HG03469 (cell line): ENCODE data around the gene FOCAD.
A peak's percentile ranks its signal among the peaks of the same experiment; 100 is the strongest.

ENCODE experiments used
- ATAC-seq: cut with Tn5 transposase; IDR thresholded peaks from one replicate; pipeline ENCODE4 v1.9.1; 2021; ENCODE audit warnings: mild to moderate bottlenecking, moderate library complexity, moderate number of reproducible peaks; ENCODE audit not compliant: unreplicated experiment

Gene FOCAD

GRCh38 chr9:20997503-20998076, 313.5 kb downstream of the FOCAD start:
- peak; percentile 65 for ATAC-seq

- no peak for ATAC-seq
These were observed 317.5 kb downstream of the FOCAD start for GRCh38 chr9:21001581-21001980.

- no peak for ATAC-seq
These were observed 318.0 kb downstream of the FOCAD start for GRCh38 chr9:21002040-21002439.

- no peak for ATAC-seq
These were observed 331.2 kb downstream of the FOCAD start for GRCh38 chr9:21015129-21015815.

- ATAC-seq: no peak
These were observed 331.9 kb downstream of the FOCAD start for GRCh38 chr9:21015995-21016394.

GRCh38 chr9:21016701-21017491, 332.8 kb downstream of the FOCAD start:
- no peak for ATAC-seq

- no peak for ATAC-seq
These were observed 334.1 kb downstream of the FOCAD start for GRCh38 chr9:21018177-21018576.

GRCh38 chr9:21023861-21024260, 339.8 kb downstream of the FOCAD start:
- no peak for ATAC-seq

- ATAC-seq: no peak
These were observed 343.2 kb downstream of the FOCAD start for GRCh38 chr9:21027295-21027694.

GRCh38 chr9:21028466-21028865, 344.4 kb downstream of the FOCAD start:
- no peak for ATAC-seq

GRCh38 chr9:21029661-21030060, 345.6 kb downstream of the FOCAD start:
- no peak for ATAC-seq

- peak; percentile 86 for ATAC-seq
These were observed 346.5 kb downstream of the FOCAD start for GRCh38 chr9:21030389-21031035.

GRCh38 chr9:21031091-21031807, 347.2 kb downstream of the FOCAD start, which contains the start of gene HACD4:
TSS of gene HACD4 (minus strand) at chr9:21031640. CDS start at chr9:21031590, 50 bp downstream.
- ATAC-seq: peak; percentile 52

- ATAC-seq: no peak
These were observed 347.7 kb downstream of the FOCAD start for GRCh38 chr9:21031808-21032183.

GRCh38 chr9:21037278-21037677, 353.2 kb downstream of the FOCAD start:
- no peak for ATAC-seq

GRCh38 chr9:21039302-21039701, 355.2 kb downstream of the FOCAD start:
- ATAC-seq: no peak

GRCh38 chr9:21042466-21042865, 358.4 kb downstream of the FOCAD start:
- ATAC-seq: no peak

- ATAC-seq: no peak
These were observed 359.8 kb downstream of the FOCAD start for GRCh38 chr9:21043841-21044240.
